IMR-90 (cell line): Measurements from ENCODE around the gene ARAP2. TPM values are rescaled to one million over a fixed set of nuclear protein-coding genes. Genes with fewer than 3 reads are reported as not detected.

Source experiments
- ATAC-seq: fragments of 200-7000 bp; cut with Tn5 transposase; 2 replicates; pipeline ENCODE4 v1.9.1; 2020; ENCODE audit warnings: low read depth, mild to moderate bottlenecking, moderate library complexity
- BruUV-seq: library from RNA; stranded (reverse); fragments of 400-500 nt; replicated peaks from 2 replicates; lab custom pipeline; 2021; lab: Mats Ljungman, UMichigan
- CTCF ChIA-PET: fragments of 300-600 bp; formaldehyde crosslinking; extraction: SDS; loops from one replicate; lab custom pipeline; 2021; ENCODE audit warnings: antibody characterized with exemption; lab: Yijun Ruan, JAX
- POLR2A ChIA-PET: fragments of 300-600 bp; sonication (Branson Sonifier 250); formaldehyde crosslinking; loops from one replicate; lab custom pipeline; 2022; ENCODE audit warnings: antibody characterized with exemption; ENCODE audit not compliant: unreplicated experiment; lab: Charles Lee
- DNase-seq: peaks from one replicate; pipeline ENCODE4 v3.0.0; 2013
- H2AFZ ChIP-seq: replicated peaks from 2 replicates; pipeline ENCODE3; 2013; ENCODE audit warnings: low read length, mild to moderate bottlenecking; ENCODE audit not compliant: poor library complexity
- H2AK5ac ChIP-seq: 2 replicates; pipeline ENCODE4 v1.6.1; 2013; ENCODE audit warnings: low read depth, low read length, inconsistent platforms
- H2AK9ac ChIP-seq: replicated peaks from 2 replicates; pipeline ENCODE3; 2013; ENCODE audit warnings: mild to moderate bottlenecking, low read depth, low read length, moderate library complexity; ENCODE audit not compliant: poor library complexity
- H2BK120ac ChIP-seq: 2 replicates; pipeline ENCODE4 v1.6.1; 2013; ENCODE audit warnings: low read depth, low read length, inconsistent platforms
- H2BK15ac ChIP-seq: 3 replicates; pipeline ENCODE4 v1.6.1; 2013; ENCODE audit warnings: low read depth, low read length, inconsistent platforms
- H2BK20ac ChIP-seq: 2 replicates; pipeline ENCODE4 v1.6.1; 2013; ENCODE audit warnings: low read depth, mild to moderate bottlenecking, inconsistent platforms, low read length, moderate library complexity
- H2BK5ac ChIP-seq: 2 replicates; pipeline ENCODE4 v1.6.1; 2013; ENCODE audit warnings: mild to moderate bottlenecking, low read depth, low read length, inconsistent platforms; ENCODE audit not compliant: poor library complexity, severe bottlenecking
- H3K14ac ChIP-seq: replicated peaks from 2 replicates; pipeline ENCODE4 v1.6.1; 2013; ENCODE audit warnings: low read depth, low read length, inconsistent platforms
- H3K18ac ChIP-seq: 2 replicates; pipeline ENCODE4 v1.6.1; 2013; ENCODE audit warnings: low read depth, low read length, control low read depth
- H3K23ac ChIP-seq: 2 replicates; pipeline ENCODE4 v1.6.1; 2013; ENCODE audit warnings: low read depth, low read length, inconsistent platforms
- H3K27ac ChIP-seq: 2 replicates; pipeline ENCODE4 v1.5.1; 2013; ENCODE audit warnings: mild to moderate bottlenecking, control low read depth, low read length; ENCODE audit not compliant: insufficient read depth
- H3K27me3 ChIP-seq: 2 replicates; pipeline ENCODE4 v1.6.1; 2013; ENCODE audit warnings: low read length; ENCODE audit not compliant: control insufficient read depth, insufficient read depth
- H3K36me3 ChIP-seq: 2 replicates; pipeline ENCODE4 v1.6.1; 2013; ENCODE audit warnings: low read length, mixed read lengths; ENCODE audit not compliant: control insufficient read depth, insufficient read depth
- H3K4ac ChIP-seq: 2 replicates; pipeline ENCODE4 v1.6.1; 2013; ENCODE audit warnings: low read depth, low read length, inconsistent platforms
- H3K4me1 ChIP-seq: 2 replicates; pipeline ENCODE4 v1.6.1; 2013; ENCODE audit warnings: low read length, mixed read lengths; ENCODE audit not compliant: control insufficient read depth, insufficient read depth
- H3K4me2 ChIP-seq: 2 replicates; pipeline ENCODE4 v1.6.1; 2013; ENCODE audit warnings: low read depth, mild to moderate bottlenecking, control low read depth, low read length, moderate library complexity
- H3K4me3 ChIP-seq: 2 replicates; pipeline ENCODE4 v1.5.1; 2013; ENCODE audit warnings: low read depth, mild to moderate bottlenecking, control low read depth, low read length, moderate library complexity; ENCODE audit not compliant: insufficient read depth
- H3K56ac ChIP-seq: 2 replicates; pipeline ENCODE4 v1.6.1; 2013; ENCODE audit warnings: low read length, inconsistent platforms; ENCODE audit not compliant: insufficient read depth; ENCODE audit errors: extremely low read depth
- H3K79me1 ChIP-seq, 2 experiments: 2 replicates each; pipeline ENCODE4 v1.6.1; 2013; ENCODE audit warnings: low read length in 2 of 2, inconsistent platforms in 1 of 2, low read depth in 1 of 2
- H3K9ac ChIP-seq: 2 replicates; pipeline ENCODE4 v1.6.1; 2013; ENCODE audit warnings: low read depth, low read length, control low read depth
- H3K9me1 ChIP-seq: 2 replicates; pipeline ENCODE4 v1.6.1; 2013; ENCODE audit warnings: low read length, inconsistent platforms; ENCODE audit not compliant: insufficient read depth
- H3K9me3 ChIP-seq: 2 replicates; pipeline ENCODE4 v1.6.1; 2013; ENCODE audit warnings: low read length; ENCODE audit not compliant: control insufficient read depth, insufficient read depth
- H4K20me1 ChIP-seq: 2 replicates; pipeline ENCODE4 v1.6.1; 2013; ENCODE audit warnings: low read length, inconsistent platforms; ENCODE audit not compliant: insufficient read depth
- H4K5ac ChIP-seq: 2 replicates; pipeline ENCODE4 v1.6.1; 2013; ENCODE audit warnings: mild to moderate bottlenecking, low read depth, low read length, control low read depth
- H4K8ac ChIP-seq, 2 experiments: 2 replicates each; pipeline ENCODE4 v1.6.1; 2013; ENCODE audit warnings: low read depth in 2 of 2, low read length in 2 of 2, control low read depth in 1 of 2, inconsistent platforms in 1 of 2
- H4K91ac ChIP-seq: 2 replicates; pipeline ENCODE4 v1.6.1; 2013; ENCODE audit warnings: low read depth, low read length, inconsistent platforms; ENCODE audit not compliant: insufficient read depth
- BHLHE40 ChIP-seq: fragments of 150-350 bp; IDR thresholded peaks from 2 replicates; pipeline ENCODE4 v1.6.1; 2016; ENCODE audit warnings: mild to moderate bottlenecking, low read depth, low read length
- CEBPB ChIP-seq: IDR thresholded peaks from 2 replicates; pipeline ENCODE4 v1.6.1; 2012; ENCODE audit warnings: low read depth, low read length, improper control_type of control experiment
- CHD1 ChIP-seq: IDR thresholded peaks from 2 replicates; pipeline ENCODE4 v1.6.1; 2012; ENCODE audit warnings: low read depth, low read length, improper control_type of control experiment
- CTCF ChIP-seq: conservative IDR thresholded peaks from 2 replicates; pipeline ENCODE4 v1.5.1; 2012; ENCODE audit warnings: mild to moderate bottlenecking, low read depth, low read length, improper control_type of control experiment
- FOS ChIP-seq: fragments of 150-350 bp; IDR thresholded peaks from 2 replicates; pipeline ENCODE4 v1.6.1; 2016; ENCODE audit warnings: low read depth, low read length
- MAFK ChIP-seq: IDR thresholded peaks from 2 replicates; pipeline ENCODE4 v1.6.1; 2012; ENCODE audit warnings: low read depth, low read length, improper control_type of control experiment
- MAZ ChIP-seq: IDR thresholded peaks from 2 replicates; pipeline ENCODE4 v1.6.1; 2012; ENCODE audit warnings: low read depth, mild to moderate bottlenecking, low read length, improper control_type of control experiment, moderate library complexity, borderline replicate concordance
- NFE2L2 ChIP-seq: fragments of 150-350 bp; IDR thresholded peaks from 2 replicates; pipeline ENCODE4 v1.6.1; 2016; ENCODE audit warnings: low read depth, mild to moderate bottlenecking, low read length
- POLR2A ChIP-seq: IDR thresholded peaks from 2 replicates; pipeline ENCODE4 v1.6.1; 2012; ENCODE audit warnings: mild to moderate bottlenecking, low read depth, low read length
- RAD21 ChIP-seq: IDR thresholded peaks from 2 replicates; pipeline ENCODE4 v1.6.1; 2012; ENCODE audit warnings: low read length, improper control_type of control experiment
- RFX5 ChIP-seq: IDR thresholded peaks from 2 replicates; pipeline ENCODE4 v1.8.0; 2012; ENCODE audit warnings: low read depth, mild to moderate bottlenecking, low read length, moderate library complexity
- SMC3 ChIP-seq: fragments of 150-350 bp; IDR thresholded peaks from 2 replicates; pipeline ENCODE4 v1.6.1; 2016; ENCODE audit warnings: low read depth, mild to moderate bottlenecking, antibody characterized with exemption, low read length, moderate library complexity
- WGBS, 2 experiments: methylation state at CpG; one replicate each; pipeline versions ENCODE4 v1.1.5 to v1.1.7; 2013; ENCODE audit warnings: missing lambda C conversion rate in 2 of 2; ENCODE audit not compliant: insufficient read length in 1 of 2; ENCODE audit errors: extremely low coverage in 2 of 2; 5-methylcytosine and 5-hydroxymethylcytosine counted together
- dilution Hi-C: fragments of 300-500 bp; cut with HindIII; formaldehyde crosslinking; loops from one replicate; pipeline ENCODE4 v1.14.3; 2018; ENCODE audit warnings: low sequenced_read_pairs; ENCODE audit not compliant: unreplicated experiment
- in situ Hi-C: fragments of 300-500 bp; cut with MboI; formaldehyde crosslinking; loops from 3 replicates; pipeline ENCODE4 v1.14.3; 2019; ENCODE audit warnings: low sequenced_read_pairs, inconsistent platforms, mixed read lengths
- intact Hi-C: fragments of 100-400 bp; cut with micrococcal nuclease; formaldehyde crosslinking; loops from 2 replicates; pipeline ENCODE4 v1.10.0; 2022
- polyA plus RNA-seq, 3 experiments: library from polyadenylated mRNA; depleted of rRNA; stranded (reverse); fragments of >200 nt; gene quantifications; 2 replicates each; pipeline ENCODE4 v1.2.3, GENCODE V29; 2012; ENCODE audit warnings: low replicate concordance in 1 of 3
- total RNA-seq: library from RNA; depleted of rRNA; stranded (reverse); fragments of >200 nt; gene quantifications from 2 replicates; pipeline ENCODE4 v1.2.3, GENCODE V29; 2012
- TF ChIP-seq, protein P1 (sequence below): fragments of 150-350 bp; IDR thresholded peaks from 2 replicates; pipeline ENCODE4 v1.6.1; 2016; ENCODE audit warnings: low read depth, mild to moderate bottlenecking, low read length, moderate library complexity, borderline replicate concordance

The ARAP2 gene
- total and polyA plus RNA-seq, 2 of the 4 experiments (the other 2 are of a cell fraction): 0.32 to 1.8 TPM

DNA sequence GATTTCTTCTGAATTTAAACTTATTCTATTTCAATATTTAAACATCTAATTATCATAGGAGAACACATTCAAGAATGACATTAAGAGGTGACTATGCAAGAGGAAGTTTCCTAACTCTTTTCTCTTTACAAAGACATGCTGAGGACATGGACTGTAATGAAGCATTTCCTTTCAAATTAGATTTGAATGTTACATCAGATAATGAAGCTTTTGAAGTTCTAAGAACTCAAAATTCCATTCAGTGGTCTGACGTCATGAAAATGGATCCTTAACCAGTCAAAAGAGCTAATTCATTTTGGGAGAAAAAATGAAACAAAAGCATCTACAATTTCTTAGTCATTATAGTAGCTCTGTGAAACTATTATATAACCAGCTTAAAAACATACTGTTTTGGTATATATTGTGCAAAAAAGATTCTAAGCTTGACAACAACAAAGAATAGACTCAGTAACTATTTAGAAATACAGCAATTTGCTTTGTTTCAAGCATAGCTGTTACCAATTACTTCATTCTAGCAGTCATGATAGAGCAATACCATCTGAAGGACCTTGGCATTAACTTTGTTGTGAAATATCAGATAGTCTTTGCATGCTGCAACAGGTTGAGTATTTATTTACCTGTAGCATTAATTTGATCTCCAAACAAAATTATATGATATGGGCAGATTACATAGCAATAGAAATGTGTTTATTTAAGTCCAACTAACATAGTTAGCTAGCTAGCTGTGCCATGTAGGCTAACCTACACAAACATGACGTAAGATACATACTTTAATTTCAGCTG is 23.4 kb upstream of the ARAP2 start:
- no peaks in the 10 kb centered on the region for H3K9me1 ChIP-seq
- H3K79me1 ChIP-seq: no peaks in the 10 kb centered on the region
- H3K4ac ChIP-seq: no peak overlapping the region
- no peak overlapping the region for H2BK20ac ChIP-seq
- no peaks in the 10 kb centered on the region for H3K4me1 ChIP-seq
- H3K36me3 ChIP-seq: no peaks in the 10 kb centered on the region
- H4K91ac ChIP-seq: no peak overlapping the region
- no peak overlapping the region for H2AK9ac ChIP-seq
- H4K20me1 ChIP-seq: no peaks in the 10 kb centered on the region
- no peak overlapping the region for H2AFZ ChIP-seq
- WGBS, 2 experiments: no CpG with 5 or more reads among the region's 2 CpGs
- H2AK5ac ChIP-seq: no peak overlapping the region
- no peak overlapping the region for H2BK5ac ChIP-seq
- H4K8ac ChIP-seq: no peak overlapping the region
- no peak overlapping the region for H3K23ac ChIP-seq
- no TSS peak for BruUV-seq
- no peak overlapping the region for H2BK120ac ChIP-seq
- TF ChIP-seq CTCF (no peak), NFE2L2 (no peak), RAD21 (no peak), CEBPB (no peak), CHD1 (no peak), MAZ (no peak), BHLHE40 (no peak), SMC3 (no peak), POLR2A (no peak), RFX5 (no peak), FOS (no peak), MAFK (no peak)
- TF ChIP-seq, protein P1, sequence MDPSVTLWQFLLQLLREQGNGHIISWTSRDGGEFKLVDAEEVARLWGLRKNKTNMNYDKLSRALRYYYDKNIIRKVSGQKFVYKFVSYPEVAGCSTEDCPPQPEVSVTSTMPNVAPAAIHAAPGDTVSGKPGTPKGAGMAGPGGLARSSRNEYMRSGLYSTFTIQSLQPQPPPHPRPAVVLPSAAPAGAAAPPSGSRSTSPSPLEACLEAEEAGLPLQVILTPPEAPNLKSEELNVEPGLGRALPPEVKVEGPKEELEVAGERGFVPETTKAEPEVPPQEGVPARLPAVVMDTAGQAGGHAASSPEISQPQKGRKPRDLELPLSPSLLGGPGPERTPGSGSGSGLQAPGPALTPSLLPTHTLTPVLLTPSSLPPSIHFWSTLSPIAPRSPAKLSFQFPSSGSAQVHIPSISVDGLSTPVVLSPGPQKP: no peak
- no peak for DNase-seq
- no peak for ATAC-seq
- H3K4me2 ChIP-seq: no peak overlapping the region
- CTCF ChIA-PET: no interaction called here
- no peaks in the 10 kb centered on the region for H3K9me3 ChIP-seq
- H3K56ac ChIP-seq: no peak overlapping the region
- dilution Hi-C loops: no loop called here
- no peak overlapping the region for H3K4me3 ChIP-seq
- POLR2A ChIA-PET: no interaction called here
- H3K27ac ChIP-seq: no peak overlapping the region
- no peaks in the 10 kb centered on the region for H3K27me3 ChIP-seq
- in situ Hi-C loops: no loop called here
- no peak overlapping the region for H4K5ac ChIP-seq
- intact Hi-C loops: no loop called here
- no peak overlapping the region for H3K14ac ChIP-seq
- no peak overlapping the region for H3K18ac ChIP-seq
- H3K9ac ChIP-seq: no peak overlapping the region
- H2BK15ac ChIP-seq: no peak overlapping the region
